Stimulated activated CD4-positive, alpha-beta T cell treated with anti-CD3 and anti-CD28 coated beads, TNF-alpha, amount 100 ng/mL, for 1 hour (primary cell): ENCODE results near the gene DAAM2.

Experiments used
- DNase-seq, 3 donors: peaks; one replicate each; pipeline ENCODE4 v3.0.0-alpha.2; 2020; ENCODE audit warnings: low read depth in 3 of 3, low spot score in 1 of 3

Gene DAAM2

DNA sequence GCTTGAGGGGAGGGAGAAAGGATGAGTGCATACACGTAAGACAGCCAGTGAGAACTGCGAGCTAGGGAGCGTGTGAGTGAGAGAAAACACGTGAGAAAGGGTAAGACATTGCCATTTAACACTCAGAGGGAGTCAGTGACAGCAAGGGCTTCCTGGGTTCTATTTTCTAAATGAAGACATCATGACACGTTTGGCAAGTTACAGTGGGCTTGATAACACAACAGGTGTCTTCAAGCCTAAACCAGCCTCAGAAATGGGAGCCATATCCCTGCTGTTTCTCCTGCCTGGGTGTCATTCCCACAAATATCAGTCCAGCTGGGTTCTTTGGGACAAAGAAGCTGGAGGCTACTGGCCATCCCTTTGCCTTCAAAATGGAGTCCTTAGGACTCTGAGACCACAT is 159.0 kb downstream of the DAAM2 start:
- no peak for DNase-seq

DNA sequence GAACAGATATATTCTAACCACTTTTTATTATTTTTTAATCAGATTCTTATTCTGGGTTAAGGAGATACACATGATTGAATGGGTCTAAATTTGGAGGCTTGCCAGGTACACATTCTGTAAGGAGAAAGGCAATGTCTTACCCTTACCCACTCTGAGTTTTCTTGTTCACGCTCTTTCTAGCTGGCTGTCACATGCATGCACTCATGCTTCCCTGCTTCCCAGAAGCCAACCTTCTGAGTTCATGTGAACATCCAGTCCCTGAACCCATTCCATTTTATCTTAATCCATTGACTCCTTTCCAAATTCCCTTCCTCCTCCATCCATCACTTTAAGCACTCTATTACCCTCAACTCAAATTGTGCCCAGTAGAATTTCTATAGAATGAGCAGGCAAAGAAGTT is 159.5 kb downstream of the DAAM2 start:
- no peak for DNase-seq

DNA sequence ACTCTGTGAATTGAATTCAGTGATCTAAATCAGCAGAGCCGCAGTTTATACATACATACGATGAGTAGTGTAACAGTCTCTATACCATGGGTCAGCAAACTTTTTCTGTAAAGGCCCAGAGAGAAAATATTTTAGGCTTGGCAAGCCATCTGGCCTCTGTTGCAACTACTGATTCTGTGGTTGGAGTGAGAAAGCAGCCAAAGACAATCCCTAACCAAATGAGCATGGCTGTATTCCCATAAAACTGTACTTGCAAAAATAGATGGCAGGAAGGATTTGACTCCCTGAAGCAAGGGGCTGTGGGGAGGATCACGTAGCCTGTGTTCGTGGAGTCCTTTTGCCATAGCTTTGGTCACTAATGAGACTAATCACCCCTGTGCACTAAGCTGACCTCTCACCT is 160.0 kb downstream of the DAAM2 start:
- no peak for DNase-seq

DNA sequence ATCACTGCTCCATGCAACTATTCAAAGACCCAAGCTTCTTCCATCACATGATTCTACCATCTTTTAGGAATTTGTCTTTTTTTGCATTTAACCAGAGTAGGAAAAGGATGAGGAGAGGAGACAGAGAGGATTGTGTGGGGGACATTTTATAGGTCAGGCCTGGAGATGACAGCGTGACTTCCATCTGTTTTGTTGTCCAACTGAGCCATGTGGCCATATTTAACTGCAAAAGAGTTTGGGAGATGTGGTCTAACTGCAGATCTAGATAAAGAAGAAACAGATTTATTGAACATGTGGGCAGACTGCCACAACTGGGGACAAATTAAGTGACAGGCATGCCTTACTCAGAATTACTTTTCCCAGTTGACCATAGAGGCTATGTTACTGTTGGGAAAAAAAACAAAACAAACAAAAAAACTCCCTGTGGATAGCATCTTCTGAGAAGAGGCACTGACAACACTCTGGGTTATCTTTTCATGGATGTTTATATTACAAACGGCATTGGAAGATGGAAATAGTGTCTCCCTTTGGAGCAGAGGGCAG is 161.0 kb downstream of the DAAM2 start:
- no peak for DNase-seq
